ENCODE measurements around the gene FGD4. TPM values are rescaled to one million over a fixed set of nuclear protein-coding genes. Genes with fewer than 3 reads are reported as not detected.
"Not testable (repeated sequence)": the region's sequence is repeated elsewhere in the genome, so short reads cannot be mapped to it uniquely, and the experiment has no call there.

Gene FGD4
- total and polyA plus RNA-seq, 2 donors from 2014 or later, result 4.9 to 55.5 TPM

- TF ChIP-seq, protein P1, sequence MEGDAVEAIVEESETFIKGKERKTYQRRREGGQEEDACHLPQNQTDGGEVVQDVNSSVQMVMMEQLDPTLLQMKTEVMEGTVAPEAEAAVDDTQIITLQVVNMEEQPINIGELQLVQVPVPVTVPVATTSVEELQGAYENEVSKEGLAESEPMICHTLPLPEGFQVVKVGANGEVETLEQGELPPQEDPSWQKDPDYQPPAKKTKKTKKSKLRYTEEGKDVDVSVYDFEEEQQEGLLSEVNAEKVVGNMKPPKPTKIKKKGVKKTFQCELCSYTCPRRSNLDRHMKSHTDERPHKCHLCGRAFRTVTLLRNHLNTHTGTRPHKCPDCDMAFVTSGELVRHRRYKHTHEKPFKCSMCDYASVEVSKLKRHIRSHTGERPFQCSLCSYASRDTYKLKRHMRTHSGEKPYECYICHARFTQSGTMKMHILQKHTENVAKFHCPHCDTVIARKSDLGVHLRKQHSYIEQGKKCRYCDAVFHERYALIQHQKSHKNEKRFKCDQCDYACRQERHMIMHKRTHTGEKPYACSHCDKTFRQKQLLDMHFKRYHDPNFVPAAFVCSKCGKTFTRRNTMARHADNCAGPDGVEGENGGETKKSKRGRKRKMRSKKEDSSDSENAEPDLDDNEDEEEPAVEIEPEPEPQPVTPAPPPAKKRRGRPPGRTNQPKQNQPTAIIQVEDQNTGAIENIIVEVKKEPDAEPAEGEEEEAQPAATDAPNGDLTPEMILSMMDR (IDR thresholded peaks at IDR 0.05; ENCODE audit: borderline replicate concordance, extremely low read depth, insufficient read depth), result no peak
- Histone ChIP-seq H3K36me3 (ENCODE audit: control insufficient read depth in 2 of 3, insufficient read depth in 3 of 3, low read length in 3 of 3) (no peaks in the 10 kb centered on the region), H3K9me3 (ENCODE audit: control insufficient read depth in 2 of 3, insufficient read depth in 1 of 3, low read length in 3 of 3) (no peaks in the 10 kb centered on the region), H3K27me3 (ENCODE audit: control insufficient read depth, insufficient read depth, low read length) (no peaks in the 10 kb centered on the region), H3K4me3 (ENCODE audit: low read length in 3 of 3) (no peak overlapping the region), H3K4me1 (ENCODE audit: control insufficient read depth in 2 of 3, insufficient read depth in 2 of 3, low read depth in 1 of 3, low read length in 3 of 3) (peaks cover 0 to 23% (median 9%) of the 10 kb centered on the region in 3 donors), H3K27ac (ENCODE audit: low read depth in 2 of 2, low read length in 2 of 2) (peak overlapping the region in 1 of 2 donors; percentile 8), H3K9ac (ENCODE audit: low read length in 3 of 3) (no peak overlapping the region)
- no peak for DNase-seq
- no peak for FAIRE-seq
- intact Hi-C loops (cut with DNase I), result no loop called here
Measured at GRCh38 chr12:32532951-32533350, 133.6 kb downstream of the FGD4 start.

GRCh38 chr12:32533506-32533905 lies 134.1 kb downstream of the FGD4 start:
- H3K9ac ChIP-seq (ENCODE audit: low read length in 3 of 3), result not testable (repeated sequence)
- peaks cover 0 to 23% (median 9%) of the 10 kb centered on the region in 3 donors for H3K4me1 ChIP-seq (ENCODE audit: control insufficient read depth in 2 of 3, insufficient read depth in 2 of 3, low read depth in 1 of 3, low read length in 3 of 3)

GRCh38 chr12:32533971-32534590 lies 134.7 kb downstream of the FGD4 start:
- Histone ChIP-seq H3K27ac (ENCODE audit: low read depth in 2 of 2, low read length in 2 of 2) (peak overlapping the region; percentile 55 to 78), H3K36me3 (ENCODE audit: control insufficient read depth in 2 of 3, insufficient read depth in 3 of 3, low read length in 3 of 3) (no peaks in the 10 kb centered on the region), H3K27me3 (ENCODE audit: control insufficient read depth, insufficient read depth, low read length) (no peaks in the 10 kb centered on the region), H3K4me1 (ENCODE audit: control insufficient read depth in 2 of 3, insufficient read depth in 2 of 3, low read depth in 1 of 3, low read length in 3 of 3) (peaks cover 0 to 23% (median 9%) of the 10 kb centered on the region in 3 donors), H3K9ac (ENCODE audit: low read length in 3 of 3) (peak overlapping the region in 2 of 3 donors; percentile 48 to 56), H3K4me3 (ENCODE audit: low read length in 3 of 3) (peak overlapping the region in 2 of 3 donors; percentile 57 to 85), H3K9me3 (ENCODE audit: control insufficient read depth in 2 of 3, insufficient read depth in 1 of 3, low read length in 3 of 3) (no peaks in the 10 kb centered on the region)
- FAIRE-seq (peak; percentile 53), DNase-seq (peak in 4 of 5 donors; percentile 33 to 61 (median 46))
- intact Hi-C loops (cut with DNase I), result no loop called here
- TF ChIP-seq, protein P1 (IDR thresholded peaks at IDR 0.05; ENCODE audit: borderline replicate concordance, extremely low read depth, insufficient read depth), result no peak

More at GRCh38 chr12:32533506-32533905, 134.1 kb downstream of the FGD4 start:
- DNase-seq; H3K27ac ChIP-seq (ENCODE audit: low read depth in 2 of 2, low read length in 2 of 2); FAIRE-seq; H3K4me3 ChIP-seq (ENCODE audit: low read length in 3 of 3); intact Hi-C loops (cut with DNase I); H3K27me3 ChIP-seq (ENCODE audit: control insufficient read depth, insufficient read depth, low read length); H3K36me3 ChIP-seq (ENCODE audit: control insufficient read depth in 2 of 3, insufficient read depth in 3 of 3, low read length in 3 of 3); H3K9me3 ChIP-seq (ENCODE audit: control insufficient read depth in 2 of 3, insufficient read depth in 1 of 3, low read length in 3 of 3): not testable (repeated sequence)

DNA sequence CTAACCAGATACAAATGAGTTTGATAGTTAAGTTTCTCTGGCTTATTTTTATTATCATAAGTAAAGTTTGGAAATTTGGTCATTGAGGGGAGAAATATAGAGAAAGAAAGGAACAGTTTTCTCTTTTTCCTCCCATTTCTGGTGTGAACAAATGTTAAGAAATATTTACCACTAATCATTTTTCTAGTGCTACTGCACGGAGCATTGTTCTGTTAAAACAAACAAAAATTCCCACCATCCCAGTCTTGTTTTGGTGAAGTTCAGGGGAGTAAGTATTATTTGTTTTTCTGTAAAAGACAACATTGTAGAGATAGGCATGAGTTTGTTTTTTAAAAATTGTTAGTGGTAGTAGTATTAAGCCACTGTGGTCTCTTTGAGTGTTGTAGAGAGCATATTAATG lies 135.3 kb downstream of the FGD4 start:
- Histone ChIP-seq H3K27me3 (ENCODE audit: control insufficient read depth, insufficient read depth, low read length) (no peaks in the 10 kb centered on the region), H3K4me3 (ENCODE audit: low read length in 3 of 3) (peak overlapping the region in 2 of 3 donors; percentile 57 to 85), H3K4me1 (ENCODE audit: control insufficient read depth in 2 of 3, insufficient read depth in 2 of 3, low read depth in 1 of 3, low read length in 3 of 3) (peaks cover 0 to 23% (median 9%) of the 10 kb centered on the region in 3 donors), H3K9ac (ENCODE audit: low read length in 3 of 3) (peak overlapping the region in 2 of 3 donors; percentile 29 to 48), H3K27ac (ENCODE audit: low read depth in 2 of 2, low read length in 2 of 2) (peak overlapping the region; percentile 18 to 78), H3K9me3 (ENCODE audit: control insufficient read depth in 2 of 3, insufficient read depth in 1 of 3, low read length in 3 of 3) (no peaks in the 10 kb centered on the region), H3K36me3 (ENCODE audit: control insufficient read depth in 2 of 3, insufficient read depth in 3 of 3, low read length in 3 of 3) (no peaks in the 10 kb centered on the region)
- DNase-seq (no peak), FAIRE-seq (no peak)
- TF ChIP-seq, protein P1 (IDR thresholded peaks at IDR 0.05; ENCODE audit: borderline replicate concordance, extremely low read depth, insufficient read depth), result no peak
- intact Hi-C loops (cut with DNase I), result no loop called here

Measured in kidney (tissue), 14 donors.